GM21717 (cell line): Measurements from ENCODE around the gene SFXN4.
"Not testable (repeated sequence)": the region's sequence is repeated elsewhere in the genome, so short reads cannot be mapped to it uniquely, and the experiment has no call there.

Source experiments
- ATAC-seq: cut with Tn5 transposase; IDR thresholded peaks from one replicate; pipeline ENCODE4 v1.9.1; 2021; ENCODE audit warnings: mild to moderate bottlenecking, moderate library complexity; ENCODE audit not compliant: unreplicated experiment

Gene SFXN4

DNA sequence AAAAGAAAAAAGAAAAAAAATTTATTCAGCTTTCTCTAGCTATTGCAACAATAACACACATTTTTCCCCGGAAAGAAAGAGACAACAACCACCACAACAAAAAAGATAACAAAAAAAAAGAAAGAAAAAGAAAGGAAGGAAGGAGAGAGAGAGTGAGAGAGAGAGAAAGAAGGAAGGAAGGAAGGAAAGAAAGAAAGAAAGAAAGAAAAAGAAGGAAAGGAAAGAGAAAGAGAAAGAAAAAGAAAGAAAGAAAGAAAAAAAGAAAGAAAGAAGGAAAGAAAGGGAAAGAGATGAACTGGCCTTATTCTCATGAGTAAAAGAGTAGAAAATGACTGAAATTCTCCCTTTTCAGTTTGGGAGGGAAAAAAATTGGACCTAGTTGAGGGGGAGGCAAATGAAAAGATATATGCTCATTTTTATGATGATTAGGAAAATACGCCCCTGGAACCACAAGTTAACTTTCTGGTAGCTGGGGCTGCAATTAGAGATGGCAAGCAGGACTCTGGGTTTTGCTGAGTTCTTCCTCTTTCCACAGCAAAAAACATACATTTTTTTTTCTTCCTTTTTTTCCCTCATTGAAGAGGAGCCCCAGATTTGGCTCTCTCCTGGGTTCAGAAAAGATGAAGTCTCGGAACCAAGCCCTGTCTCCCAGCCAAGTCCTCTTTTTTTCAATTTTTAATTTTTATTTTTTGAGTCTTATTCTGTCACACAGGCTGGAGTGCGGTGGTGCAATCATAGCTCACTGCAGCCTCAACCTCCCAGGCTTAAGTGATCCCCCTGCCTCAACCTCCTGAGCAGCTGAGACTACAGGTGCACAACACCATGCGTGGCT is 25.7 kb upstream of the SFXN4 start:
- ATAC-seq, result no peak

- ATAC-seq, result no peak
Observed at GRCh38 chr10:119190353-119190752, 24.8 kb upstream of the SFXN4 start.

DNA sequence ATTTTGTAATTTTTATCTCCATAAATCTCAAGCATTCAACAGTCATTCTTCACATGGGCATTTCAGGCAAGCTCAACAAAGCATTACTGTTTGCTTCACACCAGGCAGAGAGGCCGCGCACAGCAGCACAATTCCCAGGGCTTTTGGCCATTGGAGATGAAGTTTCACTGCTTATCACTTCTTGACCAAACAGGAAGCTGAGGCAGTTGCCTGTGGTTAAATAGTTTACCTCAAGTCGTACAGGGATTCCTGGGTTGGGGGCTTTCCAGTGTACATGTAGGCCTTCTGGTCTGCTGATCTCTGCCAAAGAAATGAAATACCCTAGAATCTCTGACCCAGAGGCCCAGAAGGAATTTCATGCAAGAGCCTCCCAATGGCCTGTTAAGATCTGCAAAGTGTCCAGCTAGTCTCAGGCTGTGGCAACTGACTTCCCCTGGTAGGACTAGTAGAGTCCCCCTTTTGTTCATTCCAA is 24.3 kb upstream of the SFXN4 start:
- no peak for ATAC-seq

DNA sequence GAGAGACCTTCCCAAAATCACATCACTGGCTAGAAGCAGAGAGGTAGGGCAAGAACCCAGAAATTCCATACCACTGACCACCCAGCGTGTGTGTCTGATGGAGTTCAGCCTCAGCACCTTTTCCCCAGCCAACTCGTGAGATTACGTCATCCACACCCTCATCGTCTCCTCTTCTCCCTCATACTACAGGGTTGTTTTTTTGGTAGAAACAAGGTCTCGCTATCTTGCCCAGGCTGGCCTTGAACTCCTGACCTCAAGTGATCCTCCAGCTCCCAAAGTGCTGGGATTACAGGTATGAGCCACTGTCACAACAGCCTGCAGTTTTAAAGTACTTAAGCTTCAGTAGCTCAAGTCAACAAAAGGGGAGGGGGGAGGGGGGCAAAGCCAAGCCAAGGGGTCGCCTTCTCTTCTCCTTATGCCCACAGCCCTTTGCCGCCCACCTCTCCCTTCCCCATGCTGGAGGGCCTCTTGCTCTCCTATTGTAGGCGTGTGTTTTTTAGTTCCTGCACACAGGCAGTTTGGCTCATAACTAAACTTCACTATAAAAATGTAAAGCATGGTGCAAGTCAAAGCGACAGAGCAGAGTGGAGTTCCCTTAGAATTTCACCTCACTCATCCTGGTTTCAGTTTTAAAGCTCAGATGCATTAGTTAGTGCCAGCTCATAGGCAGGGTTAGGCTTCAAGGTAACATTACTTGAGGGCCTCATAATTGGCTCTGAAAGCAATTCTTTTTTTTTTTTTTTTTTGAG is 18.3 kb upstream of the SFXN4 start:
- no peak for ATAC-seq

- not testable (repeated sequence) for ATAC-seq
Observed at GRCh38 chr10:119180850-119181400, 15.4 kb upstream of the SFXN4 start.

DNA sequence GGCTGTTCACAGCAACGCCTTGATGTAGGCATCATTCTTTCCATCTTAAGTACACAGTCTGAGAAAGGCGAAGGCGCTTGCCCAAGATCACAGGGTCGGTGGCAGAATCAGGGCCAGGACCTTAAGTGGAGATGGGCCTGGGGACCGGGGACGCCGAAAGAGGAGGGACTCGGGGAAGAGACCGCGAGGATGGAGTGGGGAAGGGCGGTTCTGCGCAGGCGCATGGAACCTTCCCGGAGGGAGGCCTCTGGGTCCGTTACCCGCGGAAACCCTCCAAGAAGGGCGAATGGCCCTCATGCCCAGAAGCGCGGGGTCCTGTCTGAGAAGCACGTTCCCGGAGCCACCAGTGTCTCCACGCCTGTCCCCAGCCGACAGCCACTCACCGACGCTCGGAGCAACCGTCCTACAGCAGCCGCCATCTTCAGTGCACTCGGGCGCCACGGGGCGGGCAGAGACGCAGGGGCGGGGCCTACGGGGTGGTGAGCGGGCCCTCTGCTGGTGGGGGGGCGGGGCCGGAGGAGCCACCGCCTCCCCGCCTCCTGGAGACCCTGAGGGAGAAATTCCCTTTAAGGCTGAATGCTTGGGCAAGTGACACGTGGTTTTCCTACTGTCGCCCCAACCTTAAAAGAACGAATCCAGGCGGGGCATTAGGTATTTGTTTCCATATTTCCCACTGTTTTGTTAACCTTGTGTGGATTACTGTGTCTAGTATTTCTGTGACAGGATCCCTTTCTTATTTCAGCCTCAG is 13.0 kb upstream of the SFXN4 start, which contains the start of gene PRDX3:
PRDX3 (minus strand) TSS at position 441 of the 748 bp plus-strand sequence; CDS start at position 419, 22 bp downstream.
- peak; percentile 90 for ATAC-seq

DNA sequence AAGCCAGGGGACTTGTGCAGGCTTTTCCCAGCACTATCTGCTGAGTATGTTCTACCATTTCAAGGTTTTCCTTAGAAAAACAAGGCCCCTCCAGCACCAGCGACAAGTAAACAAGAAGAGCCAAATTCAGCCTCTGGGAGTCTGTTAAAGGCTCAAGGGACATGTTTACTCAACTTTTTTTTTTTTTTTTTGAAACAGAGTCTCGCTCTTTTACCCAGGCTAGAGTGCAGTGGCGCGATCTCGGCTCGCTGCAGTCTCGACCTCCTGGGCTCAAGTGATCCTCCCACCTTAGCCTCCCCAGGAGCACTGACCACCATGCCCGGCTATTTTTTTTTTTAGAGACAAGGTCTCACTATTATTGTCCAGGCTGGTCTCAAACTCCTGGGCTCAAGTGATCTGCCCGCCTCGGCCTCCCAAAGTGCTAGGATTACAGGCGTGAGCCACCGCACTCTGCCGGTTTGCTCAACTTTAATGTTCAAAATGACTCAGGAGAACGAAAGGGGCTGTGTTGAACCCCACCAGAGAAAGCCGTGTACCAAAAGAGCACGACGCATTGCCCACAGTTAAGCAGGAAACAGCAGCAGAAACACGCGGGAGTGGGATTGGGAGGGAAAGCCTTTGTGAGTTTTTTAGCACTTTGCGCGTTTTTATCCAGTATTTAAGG is 12.3 kb upstream of the SFXN4 start:
- peak; percentile 17 for ATAC-seq

GRCh38 chr10:119176166-119176565 is 10.7 kb upstream of the SFXN4 start:
- no peak for ATAC-seq

DNA sequence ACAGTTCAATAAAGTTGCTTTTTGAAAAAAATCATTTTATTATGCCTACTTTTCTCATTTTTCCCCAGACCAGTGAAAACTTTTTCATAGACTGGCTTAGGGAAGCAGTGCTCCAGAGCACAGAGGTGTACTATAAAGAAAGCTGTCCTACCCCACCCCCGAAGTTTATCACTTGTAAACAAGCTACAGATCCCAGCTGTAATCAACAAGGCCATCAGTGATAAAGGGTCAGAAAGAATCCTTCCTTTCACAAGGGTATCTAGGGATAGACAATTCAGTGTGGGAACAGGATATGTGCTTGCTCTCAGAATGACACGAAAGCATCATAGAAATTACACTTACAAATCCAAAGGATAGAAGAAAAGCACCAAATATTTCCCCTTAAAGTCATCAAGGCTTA is 8.6 kb upstream of the SFXN4 start:
- no peak for ATAC-seq

GRCh38 chr10:119167041-119167440 is 1.5 kb upstream of the SFXN4 start:
- no peak for ATAC-seq

DNA sequence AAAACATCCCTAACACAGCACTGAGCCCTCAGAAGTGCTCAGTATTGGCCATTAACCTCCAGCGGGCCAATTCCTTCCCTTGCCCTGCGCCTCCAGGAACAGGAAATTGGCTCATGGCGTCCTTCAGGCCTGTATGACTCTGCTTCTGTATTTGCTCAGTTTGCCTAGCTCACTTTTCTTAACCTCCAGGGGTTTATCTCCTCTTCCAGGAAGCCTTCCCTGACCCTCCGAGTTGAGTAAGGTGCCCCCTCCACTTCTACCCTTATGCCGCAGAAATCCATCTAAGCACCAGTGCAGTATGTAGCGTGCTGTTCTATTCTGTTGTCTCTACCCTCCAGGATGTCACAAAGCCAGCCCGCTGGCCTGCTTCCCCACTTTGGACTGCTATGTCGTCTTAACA is 1.1 kb upstream of the SFXN4 start:
- no peak for ATAC-seq

- ATAC-seq, result no peak
Observed at GRCh38 chr10:119166118-119166500, 595 bp upstream of the SFXN4 start.

GRCh38 chr10:119162452-119163092 is 2.9 kb downstream of the SFXN4 start:
- no peak for ATAC-seq

GRCh38 chr10:119161680-119162451 is 3.6 kb downstream of the SFXN4 start:
- ATAC-seq, result no peak

DNA sequence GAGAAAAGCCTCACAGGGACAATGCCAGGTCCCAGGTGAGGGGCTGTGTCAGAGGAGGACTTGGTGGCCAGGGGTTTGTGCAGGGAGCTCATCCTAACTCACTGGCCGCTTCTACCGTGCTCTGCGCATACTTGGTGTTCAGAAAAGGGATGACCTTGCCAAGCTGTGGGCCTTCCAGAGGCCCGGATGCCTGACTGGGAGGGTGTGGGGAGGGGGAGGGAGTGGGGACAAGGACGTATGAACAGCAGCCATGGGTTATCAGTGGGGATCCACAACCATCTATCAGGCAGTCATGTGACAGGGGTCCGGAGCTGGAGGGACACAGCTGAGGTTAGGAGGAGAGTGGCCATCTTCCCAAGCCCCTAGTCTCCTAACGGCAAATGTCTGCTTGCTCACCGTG is 6.2 kb downstream of the SFXN4 start:
- ATAC-seq, result no peak

- no peak for ATAC-seq
Observed at GRCh38 chr10:119153661-119154060, 11.9 kb downstream of the SFXN4 start.

- no peak for ATAC-seq
Observed at GRCh38 chr10:119153041-119153440, 12.5 kb downstream of the SFXN4 start.

- ATAC-seq, result not testable (repeated sequence)
Observed at GRCh38 chr10:119151601-119152000, 13.9 kb downstream of the SFXN4 start.

DNA sequence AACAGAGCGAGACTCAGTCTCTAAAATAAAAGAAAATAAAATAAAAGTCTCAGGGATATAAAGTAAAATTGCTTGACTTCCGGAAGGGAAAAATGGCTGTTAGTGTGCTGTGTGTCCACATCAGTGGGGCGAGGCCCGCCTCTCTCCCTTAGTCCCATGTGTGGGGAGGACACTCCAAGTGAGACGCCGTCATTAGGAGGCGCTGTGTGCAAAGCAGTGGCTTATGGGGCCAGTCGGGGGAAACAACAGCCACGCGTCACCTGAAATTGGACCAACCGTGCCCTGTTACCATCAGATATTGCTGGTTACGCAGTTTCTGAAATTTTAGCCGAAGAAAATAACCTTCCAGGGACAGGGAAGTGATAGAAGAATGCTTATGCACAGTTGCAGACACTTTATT is 15.8 kb downstream of the SFXN4 start:
- ATAC-seq, result no peak
